GM23338 (cell line): Measurements from ENCODE around the gene ETFB. TPM values are rescaled to one million over a fixed set of nuclear protein-coding genes. Genes with fewer than 3 reads are reported as not detected.

ENCODE experiments used
- ATAC-seq: fragments of 200-7000 bp; cut with Tn5 transposase; 3 replicates; pipeline ENCODE4 v1.9.1; 2020
- DNase-seq: peaks from one replicate; pipeline ENCODE4 v3.0.0-alpha.2; 2015; ENCODE audit warnings: low spot score
- H2AFZ ChIP-seq: fragments of 200-600 bp; sonication (generic); 2 replicates; pipeline ENCODE4 v1.8.0; 2016; ENCODE audit warnings: antibody characterized with exemption, mild to moderate bottlenecking, moderate library complexity
- H3F3A ChIP-seq: fragments of 200-600 bp; sonication (generic); replicated peaks from 2 replicates; pipeline ENCODE4 v1.8.0; 2017; ENCODE audit warnings: antibody characterized with exemption, mixed run types, low read depth
- H3K27ac ChIP-seq: fragments of 200-600 bp; sonication (generic); 2 replicates; pipeline ENCODE4 v1.6.1; 2016; ENCODE audit warnings: low read depth
- H3K27me3 ChIP-seq: fragments of 200-600 bp; sonication (generic); 2 replicates; pipeline ENCODE4 v1.8.0; 2016; ENCODE audit warnings: mild to moderate bottlenecking, mixed run types, moderate library complexity; ENCODE audit not compliant: insufficient read depth
- H3K36me3 ChIP-seq: fragments of 200-600 bp; sonication (generic); 2 replicates; pipeline ENCODE4 v1.8.0; 2016; ENCODE audit warnings: mild to moderate bottlenecking; ENCODE audit not compliant: insufficient read depth
- H3K4me1 ChIP-seq: fragments of 200-600 bp; sonication (generic); 2 replicates; pipeline ENCODE4 v1.8.0; 2016; ENCODE audit warnings: mild to moderate bottlenecking, moderate library complexity; ENCODE audit not compliant: insufficient read depth
- H3K4me2 ChIP-seq: fragments of 200-600 bp; sonication (generic); 2 replicates; pipeline ENCODE4 v1.7.1; 2017; ENCODE audit warnings: mixed run types
- H3K4me3 ChIP-seq: fragments of 200-600 bp; sonication (generic); 2 replicates; pipeline ENCODE4 v1.6.1; 2016; ENCODE audit warnings: mixed run types
- H3K79me2 ChIP-seq: fragments of 200-600 bp; sonication (generic); replicated peaks from 2 replicates; pipeline ENCODE4 v1.8.0; 2017; ENCODE audit warnings: mild to moderate bottlenecking; ENCODE audit not compliant: insufficient read depth
- H3K9me2 ChIP-seq: fragments of 200-600 bp; sonication (generic); 2 replicates; pipeline ENCODE4 v1.8.0; 2017; ENCODE audit not compliant: insufficient read depth
- H4K20me1 ChIP-seq: fragments of 200-600 bp; sonication (generic); replicated peaks from 2 replicates; pipeline ENCODE4 v1.8.0; 2017; ENCODE audit warnings: mild to moderate bottlenecking; ENCODE audit not compliant: insufficient read depth
- H3K27ac Mint-ChIP-seq: 2 replicates; pipeline ENCODE4 v1.8.0; 2020; ENCODE audit warnings: inconsistent platforms, mild to moderate bottlenecking, moderate library complexity, mixed read lengths
- H3K27me3 Mint-ChIP-seq: 3 replicates; pipeline ENCODE4 v1.8.0; 2022; ENCODE audit warnings: low read depth, mild to moderate bottlenecking, moderate library complexity, mixed read lengths, inconsistent platforms; ENCODE audit not compliant: insufficient read depth, poor library complexity
- H3K36me3 Mint-ChIP-seq: 3 replicates; pipeline ENCODE4 v1.8.0; 2021; ENCODE audit warnings: low read depth, mild to moderate bottlenecking, inconsistent platforms, moderate library complexity, mixed read lengths
- H3K4me1 Mint-ChIP-seq: 3 replicates; pipeline ENCODE4 v1.8.0; 2020; ENCODE audit warnings: mild to moderate bottlenecking, inconsistent platforms, mixed read lengths
- H3K4me3 Mint-ChIP-seq: 3 replicates; pipeline ENCODE4 v1.8.0; 2021; ENCODE audit warnings: moderate library complexity, mild to moderate bottlenecking, inconsistent platforms, mixed read lengths
- H3K9me3 Mint-ChIP-seq: 3 replicates; pipeline ENCODE4 v1.8.0; 2020; ENCODE audit warnings: moderate library complexity, mild to moderate bottlenecking, inconsistent platforms, mixed read lengths
- CREB1 ChIP-seq: fragments of 250-450 bp; sonication (Bioruptor Pico); IDR thresholded peaks from 2 replicates; pipeline ENCODE4 v1.5.0; 2020; ENCODE audit warnings: low read depth, mild to moderate bottlenecking, moderate library complexity
- ETS1 ChIP-seq: IDR thresholded peaks from 2 replicates; pipeline ENCODE4 v1.6.1; 2016; ENCODE audit warnings: antibody characterized with exemption
- EZH2 ChIP-seq: fragments of 200-600 bp; sonication (generic); IDR thresholded peaks from one replicate; pipeline ENCODE4 v1.8.0; 2017; ENCODE audit warnings: antibody characterized with exemption, mild to moderate bottlenecking, low read depth; ENCODE audit not compliant: unreplicated experiment
- EZH2phosphoT487 ChIP-seq: fragments of 200-600 bp; sonication (generic); IDR thresholded peaks from one replicate; pipeline ENCODE4 v1.8.1; 2018; ENCODE audit warnings: antibody characterized with exemption; ENCODE audit not compliant: unreplicated experiment
- JUNB ChIP-seq: IDR thresholded peaks from one replicate; pipeline ENCODE4 v1.6.1; 2016; ENCODE audit warnings: antibody characterized with exemption; ENCODE audit not compliant: unreplicated experiment
- NANOG ChIP-seq: IDR thresholded peaks from 2 replicates; pipeline ENCODE4 v1.6.1; 2016; ENCODE audit warnings: antibody characterized with exemption, borderline replicate concordance
- POLR2AphosphoS5 ChIP-seq: IDR thresholded peaks from 2 replicates; pipeline ENCODE4 v1.6.1; 2016; ENCODE audit warnings: antibody characterized with exemption, low read depth
- STAT1 ChIP-seq: IDR thresholded peaks from one replicate; pipeline ENCODE4 v1.6.1; 2016; ENCODE audit warnings: antibody characterized with exemption; ENCODE audit not compliant: unreplicated experiment
- ZNF114 ChIP-seq: fragments of 250-450 bp; sonication (Bioruptor Pico); IDR thresholded peaks from 2 replicates; pipeline ENCODE4 v1.5.0; 2020; ENCODE audit warnings: mild to moderate bottlenecking, moderate library complexity
- ZNF331 ChIP-seq: fragments of 250-450 bp; sonication (Bioruptor Pico); IDR thresholded peaks from 2 replicates; pipeline ENCODE4 v1.5.0; 2020; ENCODE audit warnings: low read depth, mild to moderate bottlenecking, moderate library complexity
- polyA plus RNA-seq: library from polyadenylated mRNA; unstranded; fragments of >200 nt; fragmentation: Nextera tagmentation; extraction: Ambion mirVana; gene quantifications from 2 replicates; pipeline ENCODE4 v1.2.1, GENCODE V29; 2016
- total RNA-seq: library from RNA; depleted of rRNA; stranded (reverse); fragments of >200 nt; shearing (Covaris generic); gene quantifications from 2 replicates; pipeline ENCODE4 v1.2.3, GENCODE V29; 2014
- TF ChIP-seq, protein P1 (sequence below): fragments of 250-450 bp; sonication (Bioruptor Pico); IDR thresholded peaks from 2 replicates; pipeline ENCODE4 v1.5.0; 2020; ENCODE audit warnings: mild to moderate bottlenecking, moderate library complexity
- TF ChIP-seq, protein P2 (sequence below): IDR thresholded peaks from one replicate; pipeline ENCODE4 v1.6.1; 2018; ENCODE audit warnings: antibody characterized with exemption; ENCODE audit not compliant: unreplicated experiment
- TF ChIP-seq, protein P3 (sequence below), 2 experiments: fragments of 200-600 bp in 1 of 2; sonication (generic) in 1 of 2; conservative IDR thresholded peaks; 2 replicates each; pipeline versions ENCODE4 v1.5.1 to v1.6.1; 2016 to 2017; ENCODE audit warnings: antibody characterized with exemption in 2 of 2, low read depth in 2 of 2, mild to moderate bottlenecking in 2 of 2, moderate library complexity in 1 of 2

Gene ETFB
- total and polyA plus RNA-seq, 2 experiments from 2014 or later, result 37.3 to 63.4 TPM

GRCh38 chr19:51337141-51337860 is 28.9 kb downstream of the ETFB start:
- H3K27ac ChIP-seq, result no peak overlapping the region
- TF ChIP-seq JUNB (no peak), ETS1 (no peak), ZNF114 (CRISPR knock-in tag) (no peak), EZH2phosphoT487 (no peak), ZNF331 (no peak), STAT1 (no peak), POLR2AphosphoS5 (no peak), CREB1 (CRISPR knock-in tag) (no peak), NANOG (no peak), EZH2 (no peak)
- TF ChIP-seq, protein P1, sequence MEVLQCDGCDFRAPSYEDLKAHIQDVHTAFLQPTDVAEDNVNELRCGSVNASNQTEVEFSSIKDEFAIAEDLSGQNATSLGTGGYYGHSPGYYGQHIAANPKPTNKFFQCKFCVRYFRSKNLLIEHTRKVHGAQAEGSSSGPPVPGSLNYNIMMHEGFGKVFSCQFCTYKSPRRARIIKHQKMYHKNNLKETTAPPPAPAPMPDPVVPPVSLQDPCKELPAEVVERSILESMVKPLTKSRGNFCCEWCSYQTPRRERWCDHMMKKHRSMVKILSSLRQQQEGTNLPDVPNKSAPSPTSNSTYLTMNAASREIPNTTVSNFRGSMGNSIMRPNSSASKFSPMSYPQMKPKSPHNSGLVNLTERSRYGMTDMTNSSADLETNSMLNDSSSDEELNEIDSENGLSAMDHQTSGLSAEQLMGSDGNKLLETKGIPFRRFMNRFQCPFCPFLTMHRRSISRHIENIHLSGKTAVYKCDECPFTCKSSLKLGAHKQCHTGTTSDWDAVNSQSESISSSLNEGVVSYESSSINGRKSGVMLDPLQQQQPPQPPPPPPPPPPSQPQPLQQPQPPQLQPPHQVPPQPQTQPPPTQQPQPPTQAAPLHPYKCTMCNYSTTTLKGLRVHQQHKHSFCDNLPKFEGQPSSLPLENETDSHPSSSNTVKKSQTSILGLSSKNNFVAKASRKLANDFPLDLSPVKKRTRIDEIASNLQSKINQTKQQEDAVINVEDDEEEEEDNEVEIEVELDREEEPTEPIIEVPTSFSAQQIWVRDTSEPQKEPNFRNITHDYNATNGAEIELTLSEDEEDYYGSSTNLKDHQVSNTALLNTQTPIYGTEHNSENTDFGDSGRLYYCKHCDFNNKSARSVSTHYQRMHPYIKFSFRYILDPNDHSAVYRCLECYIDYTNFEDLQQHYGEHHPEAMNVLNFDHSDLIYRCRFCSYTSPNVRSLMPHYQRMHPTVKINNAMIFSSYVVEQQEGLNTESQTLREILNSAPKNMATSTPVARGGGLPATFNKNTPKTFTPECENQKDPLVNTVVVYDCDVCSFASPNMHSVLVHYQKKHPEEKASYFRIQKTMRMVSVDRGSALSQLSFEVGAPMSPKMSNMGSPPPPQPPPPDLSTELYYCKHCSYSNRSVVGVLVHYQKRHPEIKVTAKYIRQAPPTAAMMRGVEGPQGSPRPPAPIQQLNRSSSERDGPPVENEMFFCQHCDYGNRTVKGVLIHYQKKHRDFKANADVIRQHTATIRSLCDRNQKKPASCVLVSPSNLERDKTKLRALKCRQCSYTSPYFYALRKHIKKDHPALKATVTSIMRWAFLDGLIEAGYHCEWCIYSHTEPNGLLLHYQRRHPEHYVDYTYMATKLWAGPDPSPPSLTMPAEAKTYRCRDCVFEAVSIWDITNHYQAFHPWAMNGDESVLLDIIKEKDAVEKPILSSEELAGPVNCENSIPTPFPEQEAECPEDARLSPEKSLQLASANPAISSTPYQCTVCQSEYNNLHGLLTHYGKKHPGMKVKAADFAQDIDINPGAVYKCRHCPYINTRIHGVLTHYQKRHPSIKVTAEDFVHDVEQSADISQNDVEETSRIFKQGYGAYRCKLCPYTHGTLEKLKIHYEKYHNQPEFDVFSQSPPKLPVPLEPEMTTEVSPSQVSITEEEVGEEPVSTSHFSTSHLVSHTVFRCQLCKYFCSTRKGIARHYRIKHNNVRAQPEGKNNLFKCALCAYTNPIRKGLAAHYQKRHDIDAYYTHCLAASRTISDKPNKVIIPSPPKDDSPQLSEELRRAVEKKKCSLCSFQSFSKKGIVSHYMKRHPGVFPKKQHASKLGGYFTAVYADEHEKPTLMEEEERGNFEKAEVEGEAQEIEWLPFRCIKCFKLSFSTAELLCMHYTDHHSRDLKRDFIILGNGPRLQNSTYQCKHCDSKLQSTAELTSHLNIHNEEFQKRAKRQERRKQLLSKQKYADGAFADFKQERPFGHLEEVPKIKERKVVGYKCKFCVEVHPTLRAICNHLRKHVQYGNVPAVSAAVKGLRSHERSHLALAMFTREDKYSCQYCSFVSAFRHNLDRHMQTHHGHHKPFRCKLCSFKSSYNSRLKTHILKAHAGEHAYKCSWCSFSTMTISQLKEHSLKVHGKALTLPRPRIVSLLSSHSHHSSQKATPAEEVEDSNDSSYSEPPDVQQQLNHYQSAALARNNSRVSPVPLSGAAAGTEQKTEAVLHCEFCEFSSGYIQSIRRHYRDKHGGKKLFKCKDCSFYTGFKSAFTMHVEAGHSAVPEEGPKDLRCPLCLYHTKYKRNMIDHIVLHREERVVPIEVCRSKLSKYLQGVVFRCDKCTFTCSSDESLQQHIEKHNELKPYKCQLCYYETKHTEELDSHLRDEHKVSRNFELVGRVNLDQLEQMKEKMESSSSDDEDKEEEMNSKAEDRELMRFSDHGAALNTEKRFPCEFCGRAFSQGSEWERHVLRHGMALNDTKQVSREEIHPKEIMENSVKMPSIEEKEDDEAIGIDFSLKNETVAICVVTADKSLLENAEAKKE (CRISPR knock-in tag), result no peak
- TF ChIP-seq, protein P2, sequence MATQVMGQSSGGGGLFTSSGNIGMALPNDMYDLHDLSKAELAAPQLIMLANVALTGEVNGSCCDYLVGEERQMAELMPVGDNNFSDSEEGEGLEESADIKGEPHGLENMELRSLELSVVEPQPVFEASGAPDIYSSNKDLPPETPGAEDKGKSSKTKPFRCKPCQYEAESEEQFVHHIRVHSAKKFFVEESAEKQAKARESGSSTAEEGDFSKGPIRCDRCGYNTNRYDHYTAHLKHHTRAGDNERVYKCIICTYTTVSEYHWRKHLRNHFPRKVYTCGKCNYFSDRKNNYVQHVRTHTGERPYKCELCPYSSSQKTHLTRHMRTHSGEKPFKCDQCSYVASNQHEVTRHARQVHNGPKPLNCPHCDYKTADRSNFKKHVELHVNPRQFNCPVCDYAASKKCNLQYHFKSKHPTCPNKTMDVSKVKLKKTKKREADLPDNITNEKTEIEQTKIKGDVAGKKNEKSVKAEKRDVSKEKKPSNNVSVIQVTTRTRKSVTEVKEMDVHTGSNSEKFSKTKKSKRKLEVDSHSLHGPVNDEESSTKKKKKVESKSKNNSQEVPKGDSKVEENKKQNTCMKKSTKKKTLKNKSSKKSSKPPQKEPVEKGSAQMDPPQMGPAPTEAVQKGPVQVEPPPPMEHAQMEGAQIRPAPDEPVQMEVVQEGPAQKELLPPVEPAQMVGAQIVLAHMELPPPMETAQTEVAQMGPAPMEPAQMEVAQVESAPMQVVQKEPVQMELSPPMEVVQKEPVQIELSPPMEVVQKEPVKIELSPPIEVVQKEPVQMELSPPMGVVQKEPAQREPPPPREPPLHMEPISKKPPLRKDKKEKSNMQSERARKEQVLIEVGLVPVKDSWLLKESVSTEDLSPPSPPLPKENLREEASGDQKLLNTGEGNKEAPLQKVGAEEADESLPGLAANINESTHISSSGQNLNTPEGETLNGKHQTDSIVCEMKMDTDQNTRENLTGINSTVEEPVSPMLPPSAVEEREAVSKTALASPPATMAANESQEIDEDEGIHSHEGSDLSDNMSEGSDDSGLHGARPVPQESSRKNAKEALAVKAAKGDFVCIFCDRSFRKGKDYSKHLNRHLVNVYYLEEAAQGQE, result no peak
- TF ChIP-seq, protein P3, sequence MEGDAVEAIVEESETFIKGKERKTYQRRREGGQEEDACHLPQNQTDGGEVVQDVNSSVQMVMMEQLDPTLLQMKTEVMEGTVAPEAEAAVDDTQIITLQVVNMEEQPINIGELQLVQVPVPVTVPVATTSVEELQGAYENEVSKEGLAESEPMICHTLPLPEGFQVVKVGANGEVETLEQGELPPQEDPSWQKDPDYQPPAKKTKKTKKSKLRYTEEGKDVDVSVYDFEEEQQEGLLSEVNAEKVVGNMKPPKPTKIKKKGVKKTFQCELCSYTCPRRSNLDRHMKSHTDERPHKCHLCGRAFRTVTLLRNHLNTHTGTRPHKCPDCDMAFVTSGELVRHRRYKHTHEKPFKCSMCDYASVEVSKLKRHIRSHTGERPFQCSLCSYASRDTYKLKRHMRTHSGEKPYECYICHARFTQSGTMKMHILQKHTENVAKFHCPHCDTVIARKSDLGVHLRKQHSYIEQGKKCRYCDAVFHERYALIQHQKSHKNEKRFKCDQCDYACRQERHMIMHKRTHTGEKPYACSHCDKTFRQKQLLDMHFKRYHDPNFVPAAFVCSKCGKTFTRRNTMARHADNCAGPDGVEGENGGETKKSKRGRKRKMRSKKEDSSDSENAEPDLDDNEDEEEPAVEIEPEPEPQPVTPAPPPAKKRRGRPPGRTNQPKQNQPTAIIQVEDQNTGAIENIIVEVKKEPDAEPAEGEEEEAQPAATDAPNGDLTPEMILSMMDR (conservative IDR thresholded peaks at IDR 0.05; ENCODE audit: low read depth in 2 of 2), result no peak
- Mint-ChIP-seq H3K36me3 (peaks cover 21% of the 10 kb centered on the region), H3K4me1 (peaks cover 19% of the 10 kb centered on the region), H3K9me3 (no peaks in the 10 kb centered on the region; the same call in 2 of the 3 replicates), H3K27me3 (peaks cover 24% of the 10 kb centered on the region), H3K27ac (no peak overlapping the region), H3K4me3 (no peak overlapping the region)
- H3K9me2 ChIP-seq, result 0 out of 2 replicates have a peak, but pooled peaks cover 3% of the 10 kb centered on the region
- no peak overlapping the region for H3K4me3 ChIP-seq
- DNase-seq (no peak), ATAC-seq (no peak)
- H3K27me3 ChIP-seq, result peaks cover 16% of the 10 kb centered on the region
- H3K4me2 ChIP-seq, result no peak overlapping the region
- no peaks in the 10 kb centered on the region for H3K79me2 ChIP-seq
- no peaks in the 10 kb centered on the region for H3F3A ChIP-seq
- H3K4me1 ChIP-seq, result peaks cover 15% of the 10 kb centered on the region
- no peaks in the 10 kb centered on the region for H3K36me3 ChIP-seq
- H2AFZ ChIP-seq, result no peak overlapping the region
- H4K20me1 ChIP-seq, result no peaks in the 10 kb centered on the region
